HepG2 (cell line): ENCODE measurements around the gene TPI1. TPM values are rescaled to one million over a fixed set of nuclear protein-coding genes. Genes with fewer than 3 reads are reported as not detected.

Source experiments
- AFF4 ChIP-seq: sonication (generic); formaldehyde crosslinking; IDR thresholded peaks from 2 replicates; pipeline ENCODE4 v1.4.0; 2020; ENCODE audit warnings: missing genetic modification reagents
- ARNTL ChIP-seq: sonication (generic); formaldehyde crosslinking; IDR thresholded peaks from 2 replicates; pipeline ENCODE4 v1.4.0; 2020; ENCODE audit warnings: mild to moderate bottlenecking, missing genetic modification reagents
- BORCS8-MEF2B ChIP-seq: sonication (generic); formaldehyde crosslinking; IDR thresholded peaks from 2 replicates; pipeline ENCODE4 v1.8.0; 2022; ENCODE audit warnings: mild to moderate bottlenecking, missing genetic modification reagents
- CCAR2 ChIP-seq: fragments of 200-400 bp; formaldehyde crosslinking; optimal IDR thresholded peaks from 2 replicates; pipeline ENCODE3; 2018; ENCODE audit warnings: low read depth, mild to moderate bottlenecking, low read length, moderate library complexity
- CEBPG ChIP-seq: IDR thresholded peaks from 2 replicates; pipeline ENCODE4 v1.6.1; 2016
- HDAC2 ChIP-seq: sonication (generic); formaldehyde crosslinking; IDR thresholded peaks from 2 replicates; pipeline ENCODE4 v1.4.0; 2020; ENCODE audit warnings: missing genetic modification reagents
- HOXA5 ChIP-seq: sonication (generic); formaldehyde crosslinking; IDR thresholded peaks from 2 replicates; pipeline ENCODE4 v1.4.0; 2020; ENCODE audit warnings: missing genetic modification reagents
- HOXD1 ChIP-seq: sonication (generic); formaldehyde crosslinking; IDR thresholded peaks from 2 replicates; pipeline ENCODE4 v1.5.0; 2020; ENCODE audit warnings: missing genetic modification reagents
- KDM5B ChIP-seq: sonication (generic); formaldehyde crosslinking; IDR thresholded peaks from 2 replicates; pipeline ENCODE4 v1.4.0; 2020; ENCODE audit warnings: missing genetic modification reagents, mild to moderate bottlenecking, borderline replicate concordance
- KLF16 ChIP-seq, 2 experiments: sonication (generic) in 1 of 2; formaldehyde crosslinking in 1 of 2; IDR thresholded peaks; 2 replicates each; pipeline versions ENCODE4 v1.6.1 to v1.8.0; 2016 to 2023; ENCODE audit warnings: missing genetic modification reagents in 2 of 2, missing compliant biosample characterization in 1 of 2
- MIER3 ChIP-seq: IDR thresholded peaks from 2 replicates; pipeline ENCODE4 v1.6.1; 2016; ENCODE audit warnings: missing compliant biosample characterization, borderline replicate concordance
- NFE2 ChIP-seq: sonication (generic); formaldehyde crosslinking; IDR thresholded peaks from 2 replicates; pipeline ENCODE4 v1.4.0; 2020; ENCODE audit warnings: missing genetic modification reagents
- PLSCR1 ChIP-seq: sonication (generic); formaldehyde crosslinking; IDR thresholded peaks from 2 replicates; pipeline ENCODE4 v1.5.0; 2020; ENCODE audit warnings: missing genetic modification reagents, mild to moderate bottlenecking, borderline replicate concordance
- YEATS2 ChIP-seq: sonication (generic); formaldehyde crosslinking; IDR thresholded peaks from 2 replicates; pipeline ENCODE4 v1.4.0; 2020; ENCODE audit warnings: missing genetic modification reagents, borderline replicate concordance
- ZBTB7A ChIP-seq: sonication (generic); formaldehyde crosslinking; IDR thresholded peaks from 2 replicates; pipeline ENCODE4 v1.8.0; 2022; ENCODE audit warnings: mild to moderate bottlenecking, missing genetic modification reagents
- ZFAT ChIP-seq: sonication (generic); formaldehyde crosslinking; conservative IDR thresholded peaks from 2 replicates; pipeline ENCODE4 v1.8.1; 2023; ENCODE audit warnings: missing genetic modification reagents, inconsistent platforms
- ZNF143 ChIP-seq: sonication (generic); formaldehyde crosslinking; IDR thresholded peaks from 2 replicates; pipeline ENCODE4 v1.4.0; 2020; ENCODE audit warnings: missing genetic modification reagents
- ZNF180 ChIP-seq: sonication (generic); formaldehyde crosslinking; IDR thresholded peaks from 2 replicates; pipeline ENCODE4 v1.4.0; 2020; ENCODE audit warnings: low read depth, missing genetic modification reagents, borderline replicate concordance
- ZNF296 ChIP-seq: sonication (generic); formaldehyde crosslinking; conservative IDR thresholded peaks from 2 replicates; pipeline ENCODE4 v1.5.0; 2020; ENCODE audit warnings: mild to moderate bottlenecking, missing genetic modification reagents
- ZNF720 ChIP-seq: sonication (generic); formaldehyde crosslinking; IDR thresholded peaks from 2 replicates; pipeline ENCODE4 v1.4.0; 2020; ENCODE audit warnings: missing genetic modification reagents
- ZNF816 ChIP-seq: sonication (generic); formaldehyde crosslinking; IDR thresholded peaks from 2 replicates; pipeline ENCODE4 v1.8.0; 2022; ENCODE audit warnings: missing genetic modification reagents, mild to moderate bottlenecking, borderline replicate concordance
- polyA plus RNA-seq, 8 experiments: library from polyadenylated mRNA; depleted of rRNA in 3 of 8; stranded (reverse) in 7 of 8; unstranded in 1 of 8; fragments of >200 nt; fragmentation: Illumina TruSeq in 4 of 8; extraction: Trizol in 4 of 8; gene quantifications; 2 replicates each; pipeline versions ENCODE4 v1.2.1 to v1.2.3, GENCODE V29; 2011 to 2016; ENCODE audit warnings: low read depth in 4 of 8, missing spikeins in 1 of 8, mixed read lengths in 1 of 8; ENCODE audit not compliant: insufficient read depth in 1 of 8
- total RNA-seq, 5 experiments: library from RNA; depleted of rRNA; stranded (reverse); fragments of >200 nt; fragmentation: Illumina TruSeq; extraction: Trizol; gene quantifications; 2 replicates each; pipeline ENCODE4 v1.2.3, GENCODE V29; 2016; ENCODE audit warnings: low read depth in 1 of 5
- TF ChIP-seq, protein P1 (sequence below): sonication (generic); formaldehyde crosslinking; IDR thresholded peaks from 2 replicates; pipeline ENCODE4 v1.4.0; 2020; ENCODE audit warnings: missing genetic modification reagents

Gene TPI1
- total and polyA plus RNA-seq, 2 of the 13 experiments (the other 11 are each of a cell fraction or from before 2014, with no cell fraction given): 945 to 2,535 TPM

GRCh38 chr12:6872073-6873048 lies 5.0 kb downstream of the TPI1 start (continued):
- no peak; the same call in 1 of the 2 replicates for TF ChIP-seq AFF4 (CRISPR knock-in tag)
- TF ChIP-seq ZNF816 (CRISPR knock-in tag): no peak; the same call in 1 of the 2 replicates
- peak; percentile 73; the same call in 1 of the 2 replicates for TF ChIP-seq HOXD1
- TF ChIP-seq ZNF180 (CRISPR knock-in tag): no peak
- TF ChIP-seq CEBPG (CRISPR knock-in tag): peak; percentile 53; the same call in 1 of the 2 replicates
- TF ChIP-seq ARNTL: no peak; the same call in 1 of the 2 replicates
- no peak for TF ChIP-seq PLSCR1 (CRISPR knock-in tag)
- no peak for TF ChIP-seq KDM5B (CRISPR knock-in tag)
- TF ChIP-seq ZBTB7A (CRISPR knock-in tag): peak; percentile 95
- 0 out of 2 replicates have a peak, but pooled peaks have one; percentile 54 for TF ChIP-seq HOXA5 (CRISPR knock-in tag)
- no peak; the same call in 1 of the 2 replicates for TF ChIP-seq YEATS2
- TF ChIP-seq, protein P1, sequence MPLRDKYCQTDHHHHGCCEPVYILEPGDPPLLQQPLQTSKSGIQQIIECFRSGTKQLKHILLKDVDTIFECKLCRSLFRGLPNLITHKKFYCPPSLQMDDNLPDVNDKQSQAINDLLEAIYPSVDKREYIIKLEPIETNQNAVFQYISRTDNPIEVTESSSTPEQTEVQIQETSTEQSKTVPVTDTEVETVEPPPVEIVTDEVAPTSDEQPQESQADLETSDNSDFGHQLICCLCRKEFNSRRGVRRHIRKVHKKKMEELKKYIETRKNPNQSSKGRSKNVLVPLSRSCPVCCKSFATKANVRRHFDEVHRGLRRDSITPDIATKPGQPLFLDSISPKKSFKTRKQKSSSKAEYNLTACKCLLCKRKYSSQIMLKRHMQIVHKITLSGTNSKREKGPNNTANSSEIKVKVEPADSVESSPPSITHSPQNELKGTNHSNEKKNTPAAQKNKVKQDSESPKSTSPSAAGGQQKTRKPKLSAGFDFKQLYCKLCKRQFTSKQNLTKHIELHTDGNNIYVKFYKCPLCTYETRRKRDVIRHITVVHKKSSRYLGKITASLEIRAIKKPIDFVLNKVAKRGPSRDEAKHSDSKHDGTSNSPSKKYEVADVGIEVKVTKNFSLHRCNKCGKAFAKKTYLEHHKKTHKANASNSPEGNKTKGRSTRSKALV (CRISPR knock-in tag): 0 out of 2 replicates have a peak, but pooled peaks have one; percentile 45
- no peak for TF ChIP-seq CCAR2
- TF ChIP-seq MIER3: peak; percentile 26; the same call in 1 of the 2 replicates
- peak in 1 of 2 experiments; percentile 63; a peak in 1 of 4 replicates for TF ChIP-seq KLF16 (CRISPR knock-in tag; IDR thresholded peaks at IDR 0.05)
- TF ChIP-seq ZFAT (CRISPR knock-in tag): no peak
- no peak for TF ChIP-seq ZNF143 (CRISPR knock-in tag)
- peak; percentile 32; the same call in 1 of the 2 replicates for TF ChIP-seq BORCS8-MEF2B (CRISPR knock-in tag)
- no peak for TF ChIP-seq ZNF720 (CRISPR knock-in tag)
- TF ChIP-seq NFE2 (CRISPR knock-in tag): no peak
- TF ChIP-seq HDAC2 (CRISPR knock-in tag): peak; percentile 83
- no peak for TF ChIP-seq ZNF296 (CRISPR knock-in tag)
